ENCODE measurements around the gene SMIM10.

- TF ChIP-seq CTCF (IDR thresholded peaks at IDR 0.05) (no peak), POLR2A (IDR thresholded peaks at IDR 0.05) (no peak)
Measured at GRCh38 chrX:134949271-134949670, 41.5 kb upstream of the SMIM10 start.
